NB4 (cell line): Measurements from ENCODE around the gene SIL1.

Experiments
- DNase-seq: peaks from one replicate; pipeline ENCODE4 v3.0.0; 2010; ENCODE audit warnings: low read depth
- H3K4me3 ChIP-seq: one replicate; pipeline ENCODE4 v1.5.1; 2011; ENCODE audit warnings: mild to moderate bottlenecking, low read depth, low read length, moderate library complexity
- MAX ChIP-seq: IDR thresholded peaks from 2 replicates; pipeline ENCODE4 v1.6.1; 2011; ENCODE audit warnings: low read depth, low read length
- MYC ChIP-seq: IDR thresholded peaks from 2 replicates; pipeline ENCODE4 v1.6.1; 2011; ENCODE audit warnings: low read depth, low read length
- POLR2A ChIP-seq: IDR thresholded peaks from 2 replicates; pipeline ENCODE4 v1.6.1; 2011; ENCODE audit warnings: mild to moderate bottlenecking; ENCODE audit not compliant: insufficient read length; ENCODE audit errors: extremely low read depth
- TF ChIP-seq, protein P1 (sequence below): IDR thresholded peaks from one replicate; pipeline ENCODE4 v1.5.1; 2012; ENCODE audit warnings: low read depth, low read length

SIL1 gene

DNA sequence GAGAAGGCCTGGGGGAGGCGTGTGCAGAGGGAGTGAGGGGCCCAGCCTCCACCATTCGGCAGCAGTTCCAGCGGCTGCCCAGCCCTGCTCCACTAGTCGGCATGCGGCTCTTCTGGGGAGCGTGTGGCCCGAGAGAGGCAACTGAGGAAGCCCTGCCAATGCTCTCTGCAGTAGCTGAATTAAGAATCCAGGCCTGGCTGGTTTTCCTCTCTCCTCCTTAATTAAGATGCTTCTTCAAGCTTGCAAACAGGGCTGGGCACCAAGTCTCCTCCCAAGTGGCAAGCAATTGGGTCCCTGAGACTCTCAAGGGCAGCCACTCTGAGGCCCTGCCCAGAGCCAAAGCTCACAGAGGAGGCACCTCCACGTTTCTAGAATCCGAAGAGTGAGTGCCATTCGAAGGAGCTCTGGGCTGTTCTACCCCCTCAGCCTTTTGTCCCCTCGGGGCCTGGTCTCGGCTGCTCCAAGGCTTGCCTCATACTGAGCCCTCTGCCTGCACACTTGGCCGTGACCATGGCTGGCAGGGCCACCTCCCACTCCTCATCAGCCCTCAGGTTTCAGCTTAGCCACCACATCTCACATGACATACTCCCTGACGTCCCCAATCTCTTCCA is 247.6 kb downstream of the SIL1 start:
- no peak for DNase-seq
- TF ChIP-seq, protein P1, sequence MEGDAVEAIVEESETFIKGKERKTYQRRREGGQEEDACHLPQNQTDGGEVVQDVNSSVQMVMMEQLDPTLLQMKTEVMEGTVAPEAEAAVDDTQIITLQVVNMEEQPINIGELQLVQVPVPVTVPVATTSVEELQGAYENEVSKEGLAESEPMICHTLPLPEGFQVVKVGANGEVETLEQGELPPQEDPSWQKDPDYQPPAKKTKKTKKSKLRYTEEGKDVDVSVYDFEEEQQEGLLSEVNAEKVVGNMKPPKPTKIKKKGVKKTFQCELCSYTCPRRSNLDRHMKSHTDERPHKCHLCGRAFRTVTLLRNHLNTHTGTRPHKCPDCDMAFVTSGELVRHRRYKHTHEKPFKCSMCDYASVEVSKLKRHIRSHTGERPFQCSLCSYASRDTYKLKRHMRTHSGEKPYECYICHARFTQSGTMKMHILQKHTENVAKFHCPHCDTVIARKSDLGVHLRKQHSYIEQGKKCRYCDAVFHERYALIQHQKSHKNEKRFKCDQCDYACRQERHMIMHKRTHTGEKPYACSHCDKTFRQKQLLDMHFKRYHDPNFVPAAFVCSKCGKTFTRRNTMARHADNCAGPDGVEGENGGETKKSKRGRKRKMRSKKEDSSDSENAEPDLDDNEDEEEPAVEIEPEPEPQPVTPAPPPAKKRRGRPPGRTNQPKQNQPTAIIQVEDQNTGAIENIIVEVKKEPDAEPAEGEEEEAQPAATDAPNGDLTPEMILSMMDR, result no peak
- no peak for TF ChIP-seq MAX
- TF ChIP-seq POLR2A, result no peak
- TF ChIP-seq MYC, result no peak
- H3K4me3 ChIP-seq, result no peak overlapping the region

- H3K4me3 ChIP-seq, result no peak overlapping the region
- DNase-seq, result no peak
- no peak for TF ChIP-seq POLR2A
- no peak for TF ChIP-seq MYC
- TF ChIP-seq, protein P1, result no peak
Measured at GRCh38 chr5:138949988-138950387, 248.2 kb downstream of the SIL1 start.

GRCh38 chr5:138949223-138949574 is 249.0 kb downstream of the SIL1 start:
- TF ChIP-seq POLR2A (no peak), MYC (no peak), MAX (no peak)
- TF ChIP-seq, protein P1, result no peak

DNA sequence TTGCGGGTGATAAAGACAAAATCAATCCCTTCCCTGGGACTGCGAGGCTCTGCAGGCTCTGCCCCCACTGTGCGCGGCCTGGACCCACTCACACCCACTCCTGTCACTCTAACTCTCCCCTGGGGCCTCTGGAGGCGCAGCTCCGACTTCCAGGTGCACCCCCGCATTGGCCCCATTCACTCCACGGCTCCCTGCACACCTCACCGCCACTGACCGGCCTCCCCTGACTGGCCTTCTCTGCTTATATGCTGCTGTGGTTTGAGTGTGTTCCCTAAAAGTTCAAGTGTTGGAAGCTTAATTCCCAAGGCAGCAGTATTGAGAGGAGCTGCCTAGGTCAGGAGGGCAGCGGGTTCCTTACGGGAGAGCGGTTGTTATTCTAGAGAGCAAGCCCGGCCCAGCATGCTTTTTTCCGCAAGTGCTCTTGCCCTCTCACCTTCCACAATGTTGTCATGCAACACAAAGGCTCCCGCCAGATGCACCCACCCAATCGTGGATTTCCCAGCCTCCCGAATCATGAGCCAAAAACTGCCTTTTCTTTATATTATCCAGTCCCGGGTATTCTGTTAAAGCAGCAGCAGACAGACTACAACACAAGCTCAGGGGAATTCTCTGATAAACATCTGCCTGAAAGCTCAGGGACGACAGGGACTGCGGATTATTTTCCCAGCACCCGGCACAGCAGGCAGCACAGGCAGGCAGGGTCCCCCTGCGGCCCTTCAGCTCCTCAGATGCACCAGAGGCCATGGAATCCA is 249.5 kb downstream of the SIL1 start:
- DNase-seq, result no peak
- H3K4me3 ChIP-seq, result no peak overlapping the region
- TF ChIP-seq, protein P1, result no peak
- TF ChIP-seq POLR2A (no peak), MAX (no peak), MYC (no peak)

More at GRCh38 chr5:138949223-138949574, 249.0 kb downstream of the SIL1 start:
- no peak overlapping the region for H3K4me3 ChIP-seq
- no peak for DNase-seq

DNA sequence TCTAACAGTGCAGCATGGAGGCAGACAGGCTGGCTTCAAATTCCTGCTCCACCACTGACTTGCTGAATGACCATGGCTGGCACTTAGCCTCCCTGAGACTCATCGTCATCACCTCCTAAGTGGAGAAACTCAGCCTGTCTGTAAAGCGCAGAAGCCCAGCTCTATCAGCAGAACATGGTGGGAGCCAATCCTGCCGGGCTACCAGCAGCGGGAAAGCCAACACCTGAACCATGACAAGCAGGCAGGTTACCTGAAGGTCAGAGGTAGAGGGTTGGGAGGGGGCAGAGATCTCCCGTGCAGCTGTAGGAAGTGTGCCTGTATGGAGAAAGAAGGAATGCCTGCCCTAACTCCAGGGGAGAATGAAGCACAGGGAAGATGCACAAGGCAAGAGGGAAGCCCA is 250.4 kb downstream of the SIL1 start:
- no peak overlapping the region for H3K4me3 ChIP-seq
- DNase-seq, result no peak
- no peak for TF ChIP-seq MAX
- no peak for TF ChIP-seq POLR2A
- TF ChIP-seq MYC, result no peak
- TF ChIP-seq, protein P1, result no peak
